GM10266 (cell line): ENCODE measurements around the gene SLX4.

Experiments used
- DNase-seq: peaks from one replicate; pipeline ENCODE4 v3.0.0; 2012; ENCODE audit errors: extremely low spot score
- TF ChIP-seq, protein P1 (sequence below): IDR thresholded peaks from 2 replicates; pipeline ENCODE4 v1.5.1; 2012; ENCODE audit warnings: mild to moderate bottlenecking, low read depth; ENCODE audit not compliant: control insufficient read depth, insufficient read depth; ENCODE audit errors: missing control alignments

The SLX4 gene

DNA sequence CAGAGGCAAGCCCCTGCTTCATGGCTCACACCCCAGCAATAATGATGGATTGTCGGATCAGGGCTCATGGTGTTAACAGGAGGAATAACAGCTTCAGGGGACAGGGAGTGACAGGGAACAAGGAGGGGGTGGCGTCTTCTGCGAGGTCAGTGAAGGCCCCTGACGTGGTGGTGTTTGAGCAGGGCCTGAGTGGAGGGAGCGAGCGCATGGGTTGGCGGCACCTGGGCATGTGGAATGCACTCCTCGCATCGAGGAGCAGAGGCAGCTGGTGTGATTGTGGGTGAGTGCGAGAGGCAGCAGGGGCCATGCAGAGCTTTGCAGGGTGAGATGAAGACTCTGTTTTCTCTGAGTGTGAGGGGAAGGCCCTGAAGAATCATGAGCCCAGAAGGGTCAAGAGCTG, 77.3 kb downstream of the SLX4 start:
- TF ChIP-seq, protein P1, sequence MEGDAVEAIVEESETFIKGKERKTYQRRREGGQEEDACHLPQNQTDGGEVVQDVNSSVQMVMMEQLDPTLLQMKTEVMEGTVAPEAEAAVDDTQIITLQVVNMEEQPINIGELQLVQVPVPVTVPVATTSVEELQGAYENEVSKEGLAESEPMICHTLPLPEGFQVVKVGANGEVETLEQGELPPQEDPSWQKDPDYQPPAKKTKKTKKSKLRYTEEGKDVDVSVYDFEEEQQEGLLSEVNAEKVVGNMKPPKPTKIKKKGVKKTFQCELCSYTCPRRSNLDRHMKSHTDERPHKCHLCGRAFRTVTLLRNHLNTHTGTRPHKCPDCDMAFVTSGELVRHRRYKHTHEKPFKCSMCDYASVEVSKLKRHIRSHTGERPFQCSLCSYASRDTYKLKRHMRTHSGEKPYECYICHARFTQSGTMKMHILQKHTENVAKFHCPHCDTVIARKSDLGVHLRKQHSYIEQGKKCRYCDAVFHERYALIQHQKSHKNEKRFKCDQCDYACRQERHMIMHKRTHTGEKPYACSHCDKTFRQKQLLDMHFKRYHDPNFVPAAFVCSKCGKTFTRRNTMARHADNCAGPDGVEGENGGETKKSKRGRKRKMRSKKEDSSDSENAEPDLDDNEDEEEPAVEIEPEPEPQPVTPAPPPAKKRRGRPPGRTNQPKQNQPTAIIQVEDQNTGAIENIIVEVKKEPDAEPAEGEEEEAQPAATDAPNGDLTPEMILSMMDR = no peak
- DNase-seq = no peak

DNA sequence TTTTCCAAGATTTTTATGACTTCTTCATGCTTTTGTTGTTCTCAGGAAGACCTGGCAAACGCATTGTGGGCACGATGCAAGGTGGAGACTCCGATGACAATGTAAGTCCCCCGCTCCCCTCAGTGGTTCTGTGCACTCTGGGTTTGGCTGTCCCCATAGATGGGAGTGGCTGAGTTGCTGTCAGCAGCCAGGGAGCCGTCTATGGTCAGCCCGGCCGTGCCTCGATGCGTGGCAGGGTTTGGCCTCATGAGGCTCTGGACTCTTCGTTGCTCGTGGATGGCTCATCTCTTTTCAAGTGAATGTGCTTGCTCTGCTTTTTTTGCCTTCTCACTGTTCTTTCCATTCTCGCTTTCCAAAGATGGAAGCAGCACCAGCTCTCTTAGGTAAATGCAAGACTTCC, 78.7 kb downstream of the SLX4 start:
- TF ChIP-seq, protein P1 = no peak
- DNase-seq = no peak
